Transverse colon (tissue), 4 donors: ENCODE measurements around the gene CDK14.

ENCODE experiments used
- EP300 ChIP-seq: sonication (generic); formaldehyde crosslinking; IDR thresholded peaks from one replicate; pipeline ENCODE4 v1.6.1; 2017; ENCODE audit warnings: antibody characterized with exemption, low read depth
- POLR2A ChIP-seq: fragments of 450-650 bp; IDR thresholded peaks from one replicate; pipeline ENCODE4 v1.6.1; 2016; ENCODE audit warnings: antibody characterized with exemption, mild to moderate bottlenecking, moderate library complexity
- POLR2AphosphoS5 ChIP-seq, 3 donors: sonication (generic); formaldehyde crosslinking; IDR thresholded peaks; one replicate each; pipeline ENCODE4 v1.6.1; 2016; ENCODE audit warnings: antibody characterized with exemption in 3 of 3
- TF ChIP-seq, protein P1 (sequence below), 5 experiments: fragments of 200-600 bp in 3 of 5; fragments of 450-650 bp in 2 of 5; sonication (generic) in 3 of 5; IDR thresholded peaks; 1 replicate in 2 of 5; 2 replicates in 3 of 5; pipeline ENCODE4 v1.5.1; 2016 to 2017; ENCODE audit warnings: antibody characterized with exemption in 5 of 5, inconsistent platforms in 3 of 5, mild to moderate bottlenecking in 2 of 5, moderate library complexity in 1 of 5

DNA sequence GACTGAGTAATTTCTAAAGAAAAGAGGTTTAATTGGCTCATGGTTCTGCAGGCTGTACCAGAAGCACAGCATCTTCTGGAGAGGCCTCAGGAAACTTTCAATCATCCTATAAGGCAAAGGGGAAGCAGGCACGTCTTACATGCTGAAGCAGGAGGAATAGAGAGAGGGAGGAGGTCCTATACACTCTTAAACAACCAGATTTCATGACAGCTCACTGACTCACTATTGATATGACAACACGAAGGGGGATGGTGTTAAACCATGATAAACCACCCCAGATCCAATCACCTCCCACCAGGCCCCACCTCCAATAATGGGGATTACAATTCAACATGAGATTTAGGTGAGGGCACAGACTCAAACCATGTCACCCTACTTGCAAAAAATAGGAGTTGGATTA lies 201.5 kb downstream of the CDK14 start:
- TF ChIP-seq, protein P1, sequence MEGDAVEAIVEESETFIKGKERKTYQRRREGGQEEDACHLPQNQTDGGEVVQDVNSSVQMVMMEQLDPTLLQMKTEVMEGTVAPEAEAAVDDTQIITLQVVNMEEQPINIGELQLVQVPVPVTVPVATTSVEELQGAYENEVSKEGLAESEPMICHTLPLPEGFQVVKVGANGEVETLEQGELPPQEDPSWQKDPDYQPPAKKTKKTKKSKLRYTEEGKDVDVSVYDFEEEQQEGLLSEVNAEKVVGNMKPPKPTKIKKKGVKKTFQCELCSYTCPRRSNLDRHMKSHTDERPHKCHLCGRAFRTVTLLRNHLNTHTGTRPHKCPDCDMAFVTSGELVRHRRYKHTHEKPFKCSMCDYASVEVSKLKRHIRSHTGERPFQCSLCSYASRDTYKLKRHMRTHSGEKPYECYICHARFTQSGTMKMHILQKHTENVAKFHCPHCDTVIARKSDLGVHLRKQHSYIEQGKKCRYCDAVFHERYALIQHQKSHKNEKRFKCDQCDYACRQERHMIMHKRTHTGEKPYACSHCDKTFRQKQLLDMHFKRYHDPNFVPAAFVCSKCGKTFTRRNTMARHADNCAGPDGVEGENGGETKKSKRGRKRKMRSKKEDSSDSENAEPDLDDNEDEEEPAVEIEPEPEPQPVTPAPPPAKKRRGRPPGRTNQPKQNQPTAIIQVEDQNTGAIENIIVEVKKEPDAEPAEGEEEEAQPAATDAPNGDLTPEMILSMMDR (IDR thresholded peaks at IDR 0.05): no peak
- TF ChIP-seq POLR2AphosphoS5 (IDR thresholded peaks at IDR 0.05) (no peak), EP300 (no peak), POLR2A (no peak)
